RWPE2 (cell line): ENCODE data around the gene SPOCD1.

Experiments
- ATAC-seq: fragments of 200-7000 bp; cut with Tn5 transposase; 3 replicates; pipeline ENCODE4 v1.9.1; 2021; ENCODE audit warnings: low read depth
- DNase-seq: peaks from one replicate; pipeline ENCODE4 v3.0.0-alpha.2; 2020; ENCODE audit warnings: low spot score
- H3K27ac ChIP-seq: fragments of 450-650 bp; 2 replicates; pipeline ENCODE4 v1.5.1; 2017; ENCODE audit warnings: mild to moderate bottlenecking; ENCODE audit not compliant: poor library complexity, severe bottlenecking
- H3K27me3 ChIP-seq: fragments of 250-450 bp; sonication (Bioruptor Pico); 2 replicates; pipeline ENCODE4 v1.5.1; 2021; ENCODE audit warnings: mild to moderate bottlenecking, moderate library complexity; ENCODE audit not compliant: insufficient read depth, poor library complexity, severe bottlenecking
- H3K36me3 ChIP-seq: fragments of 250-450 bp; sonication (Bioruptor Pico); 2 replicates; pipeline ENCODE4 v1.5.1; 2020; ENCODE audit warnings: low read depth, mild to moderate bottlenecking, moderate library complexity
- H3K4me1 ChIP-seq: fragments of 250-450 bp; sonication (Bioruptor Pico); 2 replicates; pipeline ENCODE4 v1.5.1; 2021; ENCODE audit warnings: mild to moderate bottlenecking, moderate library complexity; ENCODE audit not compliant: insufficient read depth, poor library complexity, severe bottlenecking
- H3K4me3 ChIP-seq: fragments of 250-450 bp; sonication (Bioruptor Pico); 2 replicates; pipeline ENCODE4 v1.5.1; 2021; ENCODE audit warnings: mild to moderate bottlenecking, moderate library complexity; ENCODE audit not compliant: severe bottlenecking
- H3K9me3 ChIP-seq: fragments of 250-450 bp; sonication (Bioruptor Pico); 2 replicates; pipeline ENCODE4 v1.5.1; 2021; ENCODE audit warnings: mild to moderate bottlenecking, moderate library complexity; ENCODE audit not compliant: severe bottlenecking
- CTCF ChIP-seq: fragments of 450-650 bp; IDR thresholded peaks from one replicate; pipeline ENCODE4 v1.5.1; 2017; ENCODE audit warnings: mild to moderate bottlenecking, moderate library complexity; ENCODE audit not compliant: poor library complexity, severe bottlenecking

SPOCD1 gene

GRCh38 chr1:31765041-31765467 lies 50.8 kb downstream of the SPOCD1 start:
- Histone ChIP-seq H3K27me3 (peaks cover 4% of the 10 kb centered on the region), H3K9me3 (no peaks in the 10 kb centered on the region), H3K4me1 (peaks cover 12% of the 10 kb centered on the region), H3K36me3 (no peaks in the 10 kb centered on the region), H3K27ac (no peak overlapping the region), H3K4me3 (no peak overlapping the region)
- TF ChIP-seq CTCF: no peak
- ATAC-seq (no peak), DNase-seq (no peak)

GRCh38 chr1:31764312-31765040 lies 51.3 kb downstream of the SPOCD1 start, which contains the start of gene ADGRB2:
Gene ADGRB2 (minus strand): TSS chr1:31764340. CDS start chr1:31757221, 7,119 bp downstream.
- H3K36me3 ChIP-seq: no peaks in the 10 kb centered on the region
- TF ChIP-seq CTCF: peak; percentile 31
- peak within 1 kb of the TSS; percentile 40 for H3K4me3 ChIP-seq
- DNase-seq (no peak), ATAC-seq (no peak)
- H3K27me3 ChIP-seq: peaks cover 4% of the 10 kb centered on the region
- peaks cover 12% of the 10 kb centered on the region for H3K4me1 ChIP-seq
- no peak within 1 kb of the TSS for H3K27ac ChIP-seq
- H3K9me3 ChIP-seq: no peaks in the 10 kb centered on the region

- peaks cover 4% of the 10 kb centered on the region for H3K27me3 ChIP-seq
- TF ChIP-seq CTCF: no peak
- no peak overlapping the region for H3K27ac ChIP-seq
- peak overlapping the region; percentile 40 for H3K4me3 ChIP-seq
- no peak for DNase-seq
- no peaks in the 10 kb centered on the region for H3K36me3 ChIP-seq
- peaks cover 12% of the 10 kb centered on the region for H3K4me1 ChIP-seq
- no peaks in the 10 kb centered on the region for H3K9me3 ChIP-seq
- peak; percentile 27; the same call in 2 of the 3 replicates for ATAC-seq
These were observed 52.0 kb downstream of the SPOCD1 start for GRCh38 chr1:31763671-31764311.

GRCh38 chr1:31762726-31763670 lies 52.8 kb downstream of the SPOCD1 start:
- no peak overlapping the region for H3K27ac ChIP-seq
- ATAC-seq (peak; percentile 57), DNase-seq (no peak)
- H3K4me1 ChIP-seq: peaks cover 12% of the 10 kb centered on the region
- H3K36me3 ChIP-seq: no peaks in the 10 kb centered on the region
- peak; percentile 83 for TF ChIP-seq CTCF
- H3K27me3 ChIP-seq: peaks cover 4% of the 10 kb centered on the region
- H3K9me3 ChIP-seq: no peaks in the 10 kb centered on the region
- peak overlapping the region; percentile 40 for H3K4me3 ChIP-seq
